Fibroblast of skin of left quadriceps (primary cell): ENCODE data around the gene INAFM2.
A peak's percentile ranks its signal among the peaks of the same experiment; 100 is the strongest.

Source experiments
- DNase-seq, 2 experiments: peaks; one replicate each; pipeline ENCODE4 v3.0.0-alpha.2; 2013; ENCODE audit warnings: low read depth in 2 of 2

Gene INAFM2

DNA sequence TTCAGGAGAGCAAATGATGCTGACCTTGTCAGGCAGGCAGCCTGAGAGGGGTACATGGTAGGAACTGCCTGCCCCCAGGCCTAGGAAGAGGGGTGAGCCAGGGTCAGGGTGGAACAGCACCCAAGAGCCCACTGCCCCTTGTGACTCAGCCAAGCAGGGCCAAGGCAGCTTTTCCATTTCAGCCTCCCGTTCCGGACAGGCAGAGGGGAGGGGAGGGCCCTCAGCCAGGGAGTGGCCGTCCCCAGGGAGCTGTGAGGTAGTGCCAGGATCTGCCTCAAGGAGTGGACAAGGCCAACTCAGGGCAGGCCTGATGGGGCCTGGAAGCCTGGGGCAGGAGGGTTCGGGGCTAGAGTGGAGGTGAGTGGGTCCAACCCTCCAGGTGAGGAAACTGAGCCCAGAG, 35.5 kb upstream of the INAFM2 start:
- DNase-seq: no peak

DNA sequence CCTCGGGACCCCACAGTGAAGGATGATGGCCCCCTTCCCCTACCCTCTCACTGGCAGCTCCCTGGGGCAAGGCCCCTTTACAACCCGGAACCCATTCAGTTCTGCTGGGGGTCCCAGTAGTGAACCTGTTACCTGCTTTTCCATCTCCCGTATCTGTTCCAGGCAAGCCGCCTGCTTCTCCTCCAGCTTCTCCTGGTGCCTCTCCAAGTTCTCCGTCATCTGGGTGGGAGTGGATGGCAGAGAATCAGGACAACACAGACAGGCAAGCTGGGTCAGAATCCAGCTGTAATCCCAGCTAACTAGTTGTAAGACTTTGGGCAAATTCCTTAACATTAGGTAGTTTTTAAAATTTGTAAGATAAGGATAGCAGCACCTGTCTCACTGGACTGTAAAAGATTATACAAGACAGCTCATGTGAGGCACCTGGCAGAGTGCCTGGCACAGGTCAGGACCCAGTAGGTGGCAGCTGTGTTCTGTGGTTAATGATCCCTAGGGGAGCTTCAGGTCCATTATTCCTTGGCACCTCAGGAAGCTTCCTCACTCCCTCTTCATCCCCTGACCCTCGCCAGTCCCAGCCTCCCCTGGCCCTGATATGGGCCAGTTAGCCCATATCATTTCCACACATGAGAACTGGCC, 34.2 kb upstream of the INAFM2 start:
- no peak for DNase-seq

GRCh38 chr15:40290545-40290917, 33.0 kb upstream of the INAFM2 start:
- no peak for DNase-seq

GRCh38 chr15:40290918-40291574, 32.4 kb upstream of the INAFM2 start:
- DNase-seq: peak in 1 of 2 experiments; percentile 16

DNA sequence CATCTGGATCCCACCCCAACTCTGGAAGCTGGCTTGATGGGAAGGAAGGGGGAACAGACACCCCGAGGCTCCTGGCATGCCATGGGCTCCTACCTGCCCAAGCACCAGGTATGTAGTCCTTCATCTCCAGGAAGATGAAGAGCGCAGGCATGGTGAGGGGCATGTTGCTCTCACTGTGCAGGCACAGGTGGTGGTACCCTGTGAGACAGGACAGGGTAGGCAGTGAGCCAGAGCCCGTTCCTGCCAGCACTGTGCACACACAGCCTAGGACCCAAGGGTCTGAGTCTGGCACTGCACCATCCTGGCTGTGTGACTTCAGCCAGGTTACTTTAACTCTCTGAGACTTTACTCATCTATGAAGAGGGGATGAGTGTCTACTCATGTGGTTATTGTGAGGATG, 31.2 kb upstream of the INAFM2 start:
- DNase-seq: no peak

DNA sequence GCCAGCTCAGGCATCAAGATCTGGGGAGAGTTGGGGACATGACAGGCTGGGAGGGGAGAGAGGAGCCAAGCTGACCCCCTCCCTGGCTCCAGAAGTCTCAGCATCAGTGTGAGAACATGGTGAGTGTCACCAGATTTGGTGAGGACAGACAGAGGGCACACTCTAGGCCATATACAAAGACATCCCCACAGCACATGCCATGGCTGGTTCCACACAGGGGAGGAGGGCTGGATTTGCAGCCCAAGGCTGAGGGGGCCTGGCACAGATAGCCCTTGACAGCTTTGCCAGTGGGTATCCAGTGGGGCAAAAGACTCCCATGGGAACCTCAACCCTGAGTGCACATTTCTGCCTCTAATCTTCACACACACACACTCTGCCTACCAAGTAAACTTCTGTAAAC, 30.5 kb upstream of the INAFM2 start:
- DNase-seq: no peak

- DNase-seq: no peak
These were observed 29.3 kb upstream of the INAFM2 start for GRCh38 chr15:40293905-40294895.

GRCh38 chr15:40295297-40295696, 28.2 kb upstream of the INAFM2 start:
- DNase-seq: no peak

DNA sequence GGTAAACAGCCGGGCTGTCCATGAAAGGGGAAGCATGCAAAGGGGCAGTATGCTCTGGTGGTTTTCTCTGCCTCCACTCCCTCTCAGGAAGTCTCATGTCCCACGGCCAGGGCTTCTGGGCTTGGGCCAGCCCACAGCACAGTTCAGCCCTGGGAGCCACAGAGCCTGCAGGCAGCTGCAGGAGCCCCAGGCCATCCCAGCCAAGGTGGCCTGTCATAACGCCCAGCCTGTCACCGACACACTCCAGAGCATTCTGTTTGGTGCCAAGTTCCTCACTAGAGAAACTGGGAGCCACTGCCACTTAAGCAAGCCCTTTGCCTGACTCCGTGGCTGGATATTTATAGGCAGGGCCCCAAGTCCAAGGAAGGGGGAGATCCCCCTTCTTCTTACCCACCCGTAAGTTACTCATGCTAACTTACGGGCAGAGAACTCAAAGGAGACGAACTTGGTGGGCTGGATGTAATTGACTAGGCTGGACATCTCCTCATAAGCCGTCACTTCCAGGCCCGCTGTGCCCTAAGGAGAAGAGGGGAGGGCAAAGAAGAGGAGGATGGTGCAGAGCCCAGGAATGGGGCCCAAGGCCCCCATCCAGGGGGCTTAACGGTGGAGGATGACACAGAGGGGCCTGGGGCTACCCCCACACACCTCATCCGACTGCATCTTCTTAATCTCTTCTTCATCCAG, 27.5 kb upstream of the INAFM2 start:
- no peak for DNase-seq

GRCh38 chr15:40296561-40297230, 26.8 kb upstream of the INAFM2 start:
- no peak for DNase-seq

- no peak for DNase-seq
These were observed 26.1 kb upstream of the INAFM2 start for GRCh38 chr15:40297356-40297755.

- DNase-seq: no peak
These were observed 25.1 kb upstream of the INAFM2 start for GRCh38 chr15:40298216-40298935.

DNA sequence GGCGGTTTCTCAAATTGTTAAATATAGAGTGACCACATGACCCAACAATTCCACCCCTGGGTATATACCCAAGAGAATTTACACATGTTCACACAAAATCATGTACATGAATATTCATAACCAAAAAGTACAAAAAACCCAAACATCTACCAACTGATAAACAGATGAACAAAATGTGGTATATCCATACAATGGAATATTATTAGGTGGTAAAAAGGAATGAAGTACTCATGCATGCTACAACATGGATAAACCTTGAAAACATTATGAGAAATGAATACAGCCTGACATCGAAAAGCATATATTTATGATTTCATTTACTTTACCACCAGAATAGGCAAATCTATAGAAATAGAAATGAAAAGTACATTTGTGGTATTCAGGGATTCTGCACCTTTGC, 23.1 kb upstream of the INAFM2 start:
- DNase-seq: no peak

DNA sequence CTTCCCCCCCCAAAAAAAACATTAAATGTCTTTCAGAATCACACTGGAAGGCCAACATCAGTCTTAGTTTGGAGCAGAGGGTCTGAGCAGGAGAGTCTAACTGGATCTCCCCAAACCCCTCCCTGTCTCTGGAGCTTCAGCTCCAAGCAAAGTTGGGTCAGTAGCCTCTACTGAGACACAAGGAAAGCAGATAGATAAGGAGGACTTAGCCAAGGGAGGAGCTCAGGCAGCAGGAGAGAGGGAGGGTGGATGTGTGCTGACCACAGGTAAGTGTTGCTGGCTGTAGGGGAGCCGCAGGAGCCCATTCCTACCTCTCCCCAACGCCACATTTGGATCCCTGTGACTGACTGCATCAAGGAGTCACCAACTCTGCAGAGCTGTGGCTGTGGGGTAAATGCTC, 22.7 kb upstream of the INAFM2 start:
- no peak for DNase-seq

GRCh38 chr15:40301467-40302179, 21.9 kb upstream of the INAFM2 start:
- DNase-seq: no peak

DNA sequence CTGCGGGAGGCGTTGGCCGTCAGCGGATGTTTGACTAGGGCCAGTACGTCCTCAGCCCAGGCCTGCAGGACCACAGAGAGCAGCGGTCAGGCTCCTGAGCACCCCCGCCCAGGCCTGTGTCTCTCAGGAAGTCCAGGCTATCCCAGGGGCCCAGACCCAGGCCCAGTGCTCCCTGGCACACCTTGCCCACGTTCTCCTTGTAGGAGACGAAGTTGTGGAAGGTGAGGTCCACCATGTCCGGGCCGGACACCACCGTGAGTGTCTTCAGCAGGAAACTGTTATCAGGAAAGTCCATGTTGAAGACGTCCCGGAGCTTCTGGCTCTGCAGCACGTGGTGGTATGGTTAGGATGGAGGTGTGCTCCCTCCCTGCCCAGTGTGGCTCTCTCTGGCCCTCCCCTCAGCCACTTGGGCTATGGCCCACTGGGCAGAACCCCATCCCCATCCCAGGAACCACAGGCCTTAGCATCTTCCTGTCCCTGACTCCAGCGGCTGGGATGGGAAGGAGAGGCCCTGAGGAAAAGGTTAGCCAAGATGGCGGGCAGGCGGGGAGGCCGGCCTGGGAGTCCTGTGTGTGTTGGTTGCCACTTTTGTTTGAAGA, 21.1 kb upstream of the INAFM2 start:
- DNase-seq: no peak

- DNase-seq: no peak
These were observed 20.5 kb upstream of the INAFM2 start for GRCh38 chr15:40302981-40303380.

- no peak for DNase-seq
These were observed 19.9 kb upstream of the INAFM2 start for GRCh38 chr15:40303576-40303975.

- no peak for DNase-seq
These were observed 18.2 kb upstream of the INAFM2 start for GRCh38 chr15:40305281-40305680.

- no peak for DNase-seq
These were observed 17.1 kb upstream of the INAFM2 start for GRCh38 chr15:40306371-40306770.
